IMR-90 (cell line): ENCODE results near the gene SKP1. TPM values are rescaled to one million over a fixed set of nuclear protein-coding genes. Genes with fewer than 3 reads are reported as not detected.

Experiments used
- ATAC-seq: fragments of 200-7000 bp; cut with Tn5 transposase; 2 replicates; pipeline ENCODE4 v1.9.1; 2020; ENCODE audit warnings: low read depth, mild to moderate bottlenecking, moderate library complexity
- BruUV-seq: library from RNA; stranded (reverse); fragments of 400-500 nt; replicated peaks from 2 replicates; lab custom pipeline; 2021; lab: Mats Ljungman, UMichigan
- CTCF ChIA-PET: fragments of 300-600 bp; formaldehyde crosslinking; extraction: SDS; loops from one replicate; lab custom pipeline; 2021; ENCODE audit warnings: antibody characterized with exemption; lab: Yijun Ruan, JAX
- POLR2A ChIA-PET: fragments of 300-600 bp; sonication (Branson Sonifier 250); formaldehyde crosslinking; loops from one replicate; lab custom pipeline; 2022; ENCODE audit warnings: antibody characterized with exemption; ENCODE audit not compliant: unreplicated experiment; lab: Charles Lee
- DNase-seq: peaks from one replicate; pipeline ENCODE4 v3.0.0; 2013
- H2AFZ ChIP-seq: replicated peaks from 2 replicates; pipeline ENCODE3; 2013; ENCODE audit warnings: low read length, mild to moderate bottlenecking; ENCODE audit not compliant: poor library complexity
- H2AK5ac ChIP-seq: 2 replicates; pipeline ENCODE4 v1.6.1; 2013; ENCODE audit warnings: low read depth, low read length, inconsistent platforms
- H2AK9ac ChIP-seq: replicated peaks from 2 replicates; pipeline ENCODE3; 2013; ENCODE audit warnings: mild to moderate bottlenecking, low read depth, low read length, moderate library complexity; ENCODE audit not compliant: poor library complexity
- H2BK120ac ChIP-seq: 2 replicates; pipeline ENCODE4 v1.6.1; 2013; ENCODE audit warnings: low read depth, low read length, inconsistent platforms
- H2BK15ac ChIP-seq: 3 replicates; pipeline ENCODE4 v1.6.1; 2013; ENCODE audit warnings: low read depth, low read length, inconsistent platforms
- H2BK20ac ChIP-seq: 2 replicates; pipeline ENCODE4 v1.6.1; 2013; ENCODE audit warnings: low read depth, mild to moderate bottlenecking, inconsistent platforms, low read length, moderate library complexity
- H2BK5ac ChIP-seq: 2 replicates; pipeline ENCODE4 v1.6.1; 2013; ENCODE audit warnings: mild to moderate bottlenecking, low read depth, low read length, inconsistent platforms; ENCODE audit not compliant: poor library complexity, severe bottlenecking
- H3K14ac ChIP-seq: replicated peaks from 2 replicates; pipeline ENCODE4 v1.6.1; 2013; ENCODE audit warnings: low read depth, low read length, inconsistent platforms
- H3K18ac ChIP-seq: 2 replicates; pipeline ENCODE4 v1.6.1; 2013; ENCODE audit warnings: low read depth, low read length, control low read depth
- H3K23ac ChIP-seq: 2 replicates; pipeline ENCODE4 v1.6.1; 2013; ENCODE audit warnings: low read depth, low read length, inconsistent platforms
- H3K27ac ChIP-seq: 2 replicates; pipeline ENCODE4 v1.5.1; 2013; ENCODE audit warnings: mild to moderate bottlenecking, control low read depth, low read length; ENCODE audit not compliant: insufficient read depth
- H3K27me3 ChIP-seq: 2 replicates; pipeline ENCODE4 v1.6.1; 2013; ENCODE audit warnings: low read length; ENCODE audit not compliant: control insufficient read depth, insufficient read depth
- H3K36me3 ChIP-seq: 2 replicates; pipeline ENCODE4 v1.6.1; 2013; ENCODE audit warnings: low read length, mixed read lengths; ENCODE audit not compliant: control insufficient read depth, insufficient read depth
- H3K4ac ChIP-seq: 2 replicates; pipeline ENCODE4 v1.6.1; 2013; ENCODE audit warnings: low read depth, low read length, inconsistent platforms
- H3K4me1 ChIP-seq: 2 replicates; pipeline ENCODE4 v1.6.1; 2013; ENCODE audit warnings: low read length, mixed read lengths; ENCODE audit not compliant: control insufficient read depth, insufficient read depth
- H3K4me2 ChIP-seq: 2 replicates; pipeline ENCODE4 v1.6.1; 2013; ENCODE audit warnings: low read depth, mild to moderate bottlenecking, control low read depth, low read length, moderate library complexity
- H3K4me3 ChIP-seq: 2 replicates; pipeline ENCODE4 v1.5.1; 2013; ENCODE audit warnings: low read depth, mild to moderate bottlenecking, control low read depth, low read length, moderate library complexity; ENCODE audit not compliant: insufficient read depth
- H3K56ac ChIP-seq: 2 replicates; pipeline ENCODE4 v1.6.1; 2013; ENCODE audit warnings: low read length, inconsistent platforms; ENCODE audit not compliant: insufficient read depth; ENCODE audit errors: extremely low read depth
- H3K79me1 ChIP-seq, 2 experiments: 2 replicates each; pipeline ENCODE4 v1.6.1; 2013; ENCODE audit warnings: low read length in 2 of 2, inconsistent platforms in 1 of 2, low read depth in 1 of 2
- H3K9ac ChIP-seq: 2 replicates; pipeline ENCODE4 v1.6.1; 2013; ENCODE audit warnings: low read depth, low read length, control low read depth
- H3K9me1 ChIP-seq: 2 replicates; pipeline ENCODE4 v1.6.1; 2013; ENCODE audit warnings: low read length, inconsistent platforms; ENCODE audit not compliant: insufficient read depth
- H3K9me3 ChIP-seq: 2 replicates; pipeline ENCODE4 v1.6.1; 2013; ENCODE audit warnings: low read length; ENCODE audit not compliant: control insufficient read depth, insufficient read depth
- H4K20me1 ChIP-seq: 2 replicates; pipeline ENCODE4 v1.6.1; 2013; ENCODE audit warnings: low read length, inconsistent platforms; ENCODE audit not compliant: insufficient read depth
- H4K5ac ChIP-seq: 2 replicates; pipeline ENCODE4 v1.6.1; 2013; ENCODE audit warnings: mild to moderate bottlenecking, low read depth, low read length, control low read depth
- H4K8ac ChIP-seq, 2 experiments: 2 replicates each; pipeline ENCODE4 v1.6.1; 2013; ENCODE audit warnings: low read depth in 2 of 2, low read length in 2 of 2, control low read depth in 1 of 2, inconsistent platforms in 1 of 2
- H4K91ac ChIP-seq: 2 replicates; pipeline ENCODE4 v1.6.1; 2013; ENCODE audit warnings: low read depth, low read length, inconsistent platforms; ENCODE audit not compliant: insufficient read depth
- BHLHE40 ChIP-seq: fragments of 150-350 bp; IDR thresholded peaks from 2 replicates; pipeline ENCODE4 v1.6.1; 2016; ENCODE audit warnings: mild to moderate bottlenecking, low read depth, low read length
- CHD1 ChIP-seq: IDR thresholded peaks from 2 replicates; pipeline ENCODE4 v1.6.1; 2012; ENCODE audit warnings: low read depth, low read length, improper control_type of control experiment
- CTCF ChIP-seq: conservative IDR thresholded peaks from 2 replicates; pipeline ENCODE4 v1.5.1; 2012; ENCODE audit warnings: mild to moderate bottlenecking, low read depth, low read length, improper control_type of control experiment
- FOS ChIP-seq: fragments of 150-350 bp; IDR thresholded peaks from 2 replicates; pipeline ENCODE4 v1.6.1; 2016; ENCODE audit warnings: low read depth, low read length
- MAFK ChIP-seq: IDR thresholded peaks from 2 replicates; pipeline ENCODE4 v1.6.1; 2012; ENCODE audit warnings: low read depth, low read length, improper control_type of control experiment
- MAZ ChIP-seq: IDR thresholded peaks from 2 replicates; pipeline ENCODE4 v1.6.1; 2012; ENCODE audit warnings: low read depth, mild to moderate bottlenecking, low read length, improper control_type of control experiment, moderate library complexity, borderline replicate concordance
- MXI1 ChIP-seq: IDR thresholded peaks from 2 replicates; pipeline ENCODE4 v1.6.1; 2012; ENCODE audit warnings: low read depth, mild to moderate bottlenecking, low read length, moderate library complexity, borderline replicate concordance
- SMC3 ChIP-seq: fragments of 150-350 bp; IDR thresholded peaks from 2 replicates; pipeline ENCODE4 v1.6.1; 2016; ENCODE audit warnings: low read depth, mild to moderate bottlenecking, antibody characterized with exemption, low read length, moderate library complexity
- WGBS, 2 experiments: methylation state at CpG; one replicate each; pipeline versions ENCODE4 v1.1.5 to v1.1.7; 2013; ENCODE audit warnings: missing lambda C conversion rate in 2 of 2; ENCODE audit not compliant: insufficient read length in 1 of 2; ENCODE audit errors: extremely low coverage in 2 of 2; 5-methylcytosine and 5-hydroxymethylcytosine counted together
- dilution Hi-C: fragments of 300-500 bp; cut with HindIII; formaldehyde crosslinking; loops from one replicate; pipeline ENCODE4 v1.14.3; 2018; ENCODE audit warnings: low sequenced_read_pairs; ENCODE audit not compliant: unreplicated experiment
- in situ Hi-C: fragments of 300-500 bp; cut with MboI; formaldehyde crosslinking; loops from 3 replicates; pipeline ENCODE4 v1.14.3; 2019; ENCODE audit warnings: low sequenced_read_pairs, inconsistent platforms, mixed read lengths
- intact Hi-C: fragments of 100-400 bp; cut with micrococcal nuclease; formaldehyde crosslinking; loops from 2 replicates; pipeline ENCODE4 v1.10.0; 2022
- polyA plus RNA-seq, 3 experiments: library from polyadenylated mRNA; depleted of rRNA; stranded (reverse); fragments of >200 nt; gene quantifications; 2 replicates each; pipeline ENCODE4 v1.2.3, GENCODE V29; 2012; ENCODE audit warnings: low replicate concordance in 1 of 3
- total RNA-seq: library from RNA; depleted of rRNA; stranded (reverse); fragments of >200 nt; gene quantifications from 2 replicates; pipeline ENCODE4 v1.2.3, GENCODE V29; 2012
- TF ChIP-seq, protein P1 (sequence below): fragments of 150-350 bp; IDR thresholded peaks from 2 replicates; pipeline ENCODE4 v1.6.1; 2016; ENCODE audit warnings: low read depth, mild to moderate bottlenecking, low read length, moderate library complexity, borderline replicate concordance
- TF ChIP-seq, protein P2 (sequence below): fragments of 150-350 bp; IDR thresholded peaks from 2 replicates; pipeline ENCODE4 v1.6.1; 2017; ENCODE audit warnings: mild to moderate bottlenecking, antibody characterized with exemption, low read length, low read depth

The SKP1 gene
- total and polyA plus RNA-seq, 2 of the 4 experiments (the other 2 are of a cell fraction) = 206 to 618 TPM

GRCh38 chr5:134129411-134130238, 47.1 kb downstream of the SKP1 start:
- POLR2A ChIA-PET = no interaction called here
- ATAC-seq (no peak), DNase-seq (no peak)
- no TSS peak for BruUV-seq
- CTCF ChIA-PET = interaction anchor here (1.0 kb wide), 1 partner anchor 90 kb away, joined by 3 read pairs; no protein-coding TSS in a partner anchor
- H4K8ac ChIP-seq = no peak overlapping the region
- in situ Hi-C loops (no loop called here), intact Hi-C loops (no loop called here), dilution Hi-C loops (no loop called here)
- H3K79me1 ChIP-seq = peaks cover 8 to 70% of the 10 kb centered on the region in 2 experiments
- peaks cover 37% of the 10 kb centered on the region for H4K20me1 ChIP-seq
- H2BK120ac ChIP-seq = no peak overlapping the region
- TF ChIP-seq, protein P1, sequence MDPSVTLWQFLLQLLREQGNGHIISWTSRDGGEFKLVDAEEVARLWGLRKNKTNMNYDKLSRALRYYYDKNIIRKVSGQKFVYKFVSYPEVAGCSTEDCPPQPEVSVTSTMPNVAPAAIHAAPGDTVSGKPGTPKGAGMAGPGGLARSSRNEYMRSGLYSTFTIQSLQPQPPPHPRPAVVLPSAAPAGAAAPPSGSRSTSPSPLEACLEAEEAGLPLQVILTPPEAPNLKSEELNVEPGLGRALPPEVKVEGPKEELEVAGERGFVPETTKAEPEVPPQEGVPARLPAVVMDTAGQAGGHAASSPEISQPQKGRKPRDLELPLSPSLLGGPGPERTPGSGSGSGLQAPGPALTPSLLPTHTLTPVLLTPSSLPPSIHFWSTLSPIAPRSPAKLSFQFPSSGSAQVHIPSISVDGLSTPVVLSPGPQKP = no peak
- no peak for TF ChIP-seq MXI1
- TF ChIP-seq FOS = no peak
- TF ChIP-seq, protein P2, sequence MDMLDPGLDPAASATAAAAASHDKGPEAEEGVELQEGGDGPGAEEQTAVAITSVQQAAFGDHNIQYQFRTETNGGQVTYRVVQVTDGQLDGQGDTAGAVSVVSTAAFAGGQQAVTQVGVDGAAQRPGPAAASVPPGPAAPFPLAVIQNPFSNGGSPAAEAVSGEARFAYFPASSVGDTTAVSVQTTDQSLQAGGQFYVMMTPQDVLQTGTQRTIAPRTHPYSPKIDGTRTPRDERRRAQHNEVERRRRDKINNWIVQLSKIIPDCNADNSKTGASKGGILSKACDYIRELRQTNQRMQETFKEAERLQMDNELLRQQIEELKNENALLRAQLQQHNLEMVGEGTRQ = no peak
- no peak for TF ChIP-seq CHD1
- no peak for TF ChIP-seq BHLHE40
- TF ChIP-seq CTCF = no peak
- TF ChIP-seq SMC3 = no peak
- no peak for TF ChIP-seq MAFK
- TF ChIP-seq MAZ = no peak
- H2BK15ac ChIP-seq = no peak overlapping the region
- H2BK5ac ChIP-seq = no peak overlapping the region
- H2BK20ac ChIP-seq = no peak overlapping the region
- 92% methylated on average over 13 of the region's 25 CpGs; no CpG with 5 or more reads in 1 of the 2 experiments for WGBS, 2 experiments
- no peak overlapping the region for H3K18ac ChIP-seq
- H3K4ac ChIP-seq = no peak overlapping the region
- peaks cover 34% of the 10 kb centered on the region for H3K36me3 ChIP-seq
- no peak overlapping the region for H4K91ac ChIP-seq
- H2AK5ac ChIP-seq = no peak overlapping the region
- H3K23ac ChIP-seq = no peak overlapping the region
- H2AFZ ChIP-seq = no peak overlapping the region
- no peaks in the 10 kb centered on the region for H3K9me3 ChIP-seq
- no peak overlapping the region for H3K9ac ChIP-seq
- peaks cover 13% of the 10 kb centered on the region for H3K4me1 ChIP-seq
- H3K27me3 ChIP-seq = no peaks in the 10 kb centered on the region
- H3K14ac ChIP-seq = no peak overlapping the region
- H2AK9ac ChIP-seq = no peak overlapping the region
- H3K27ac ChIP-seq = no peak overlapping the region
- H3K4me2 ChIP-seq = no peak overlapping the region
- H3K4me3 ChIP-seq = no peak overlapping the region
- H4K5ac ChIP-seq = no peak overlapping the region
- H3K9me1 ChIP-seq = peaks cover 23% of the 10 kb centered on the region
- H3K56ac ChIP-seq = no peak overlapping the region
